SH-SY5Y (cell line): Measurements from ENCODE around the gene RASSF6.

Experiments
- GATA2 ChIP-seq: IDR thresholded peaks from 2 replicates; pipeline ENCODE4 v1.6.1; 2011; ENCODE audit warnings: mild to moderate bottlenecking, low read depth, low read length
- GATA3 ChIP-seq: IDR thresholded peaks from 2 replicates; pipeline ENCODE4 v1.6.1; 2011; ENCODE audit warnings: low read depth, mild to moderate bottlenecking, low read length, moderate library complexity

DNA sequence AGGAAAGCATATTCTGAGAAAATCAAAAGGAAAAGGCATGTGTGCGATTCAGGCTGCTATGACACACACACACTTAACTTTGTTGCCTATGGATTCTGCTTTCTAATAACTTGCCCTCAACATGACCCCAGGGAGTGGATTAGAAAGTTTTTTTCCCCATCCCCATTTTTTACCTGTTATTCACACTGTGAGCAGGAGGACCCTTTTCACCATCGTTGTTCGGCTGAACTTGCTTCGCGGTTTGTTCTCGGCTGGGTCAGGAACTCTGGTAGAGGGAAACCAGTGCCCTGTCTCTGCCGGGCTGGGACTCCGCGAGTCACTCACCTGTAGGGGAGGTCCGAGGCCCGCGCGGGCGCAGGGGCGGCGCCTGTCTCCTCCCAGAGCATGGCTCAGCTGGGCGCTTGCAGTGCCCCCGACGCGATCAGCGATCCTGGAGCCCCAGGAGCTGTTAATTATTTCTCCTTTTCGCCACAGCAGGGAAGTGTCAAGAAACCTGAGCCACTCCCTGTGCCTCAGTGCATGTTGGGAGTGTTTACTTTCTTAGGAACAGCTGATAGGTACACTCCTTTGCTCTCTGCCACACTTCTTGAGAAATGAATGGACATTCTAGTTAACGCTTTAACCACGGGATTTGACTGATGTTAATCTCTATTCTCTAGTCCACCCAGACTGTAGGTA is at the start of gene RASSF6:
- TF ChIP-seq GATA2 (no peak), GATA3 (no peak)
